ENCODE measurements around the gene MKI67. TPM values are rescaled to one million over a fixed set of nuclear protein-coding genes. Genes with fewer than 3 reads are reported as not detected.

Gene MKI67
- total RNA-seq, 1 donor from 2014 or later = 40.6 TPM

DNA sequence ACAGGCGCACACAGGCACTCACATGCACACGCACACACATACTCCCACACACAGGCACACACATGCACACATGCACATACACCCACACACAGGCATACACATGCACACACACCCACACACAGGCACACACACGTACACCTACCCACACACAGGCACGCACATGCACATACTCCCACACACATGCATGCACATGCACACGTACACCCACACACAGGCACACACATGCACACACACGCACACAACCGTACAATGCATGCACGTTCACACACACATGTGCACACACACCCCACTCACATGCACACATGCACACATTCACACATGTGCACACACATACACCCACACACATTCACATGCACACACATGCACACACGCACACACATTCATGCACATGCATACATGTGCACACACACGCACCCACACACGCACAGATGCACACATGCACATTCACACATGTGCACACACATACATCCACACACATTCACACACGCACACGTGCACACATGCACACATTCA is 59.3 kb downstream of the MKI67 start:
- TF ChIP-seq CTCF (conservative IDR thresholded peaks at IDR 0.05; ENCODE audit: low read depth, low read length) = no peak
- H3K4me3 ChIP-seq (ENCODE audit: low read depth, low read length) = no peak overlapping the region
- no peak for DNase-seq (ENCODE audit: low read depth)

GRCh38 chr10:128065881-128066534 is 60.2 kb downstream of the MKI67 start:
- no peak overlapping the region for H3K4me3 ChIP-seq (ENCODE audit: low read depth, low read length)
- DNase-seq (ENCODE audit: low read depth) = no peak

GRCh38 chr10:128064970-128065580 is 61.1 kb downstream of the MKI67 start:
- no peak for DNase-seq (ENCODE audit: low read depth)
- TF ChIP-seq CTCF (conservative IDR thresholded peaks at IDR 0.05; ENCODE audit: low read depth, low read length) = no peak
- no peak overlapping the region for H3K4me3 ChIP-seq (ENCODE audit: low read depth, low read length)

More at GRCh38 chr10:128065881-128066534, 60.2 kb downstream of the MKI67 start:
- no peak for TF ChIP-seq CTCF (conservative IDR thresholded peaks at IDR 0.05; ENCODE audit: low read depth, low read length)

DNA sequence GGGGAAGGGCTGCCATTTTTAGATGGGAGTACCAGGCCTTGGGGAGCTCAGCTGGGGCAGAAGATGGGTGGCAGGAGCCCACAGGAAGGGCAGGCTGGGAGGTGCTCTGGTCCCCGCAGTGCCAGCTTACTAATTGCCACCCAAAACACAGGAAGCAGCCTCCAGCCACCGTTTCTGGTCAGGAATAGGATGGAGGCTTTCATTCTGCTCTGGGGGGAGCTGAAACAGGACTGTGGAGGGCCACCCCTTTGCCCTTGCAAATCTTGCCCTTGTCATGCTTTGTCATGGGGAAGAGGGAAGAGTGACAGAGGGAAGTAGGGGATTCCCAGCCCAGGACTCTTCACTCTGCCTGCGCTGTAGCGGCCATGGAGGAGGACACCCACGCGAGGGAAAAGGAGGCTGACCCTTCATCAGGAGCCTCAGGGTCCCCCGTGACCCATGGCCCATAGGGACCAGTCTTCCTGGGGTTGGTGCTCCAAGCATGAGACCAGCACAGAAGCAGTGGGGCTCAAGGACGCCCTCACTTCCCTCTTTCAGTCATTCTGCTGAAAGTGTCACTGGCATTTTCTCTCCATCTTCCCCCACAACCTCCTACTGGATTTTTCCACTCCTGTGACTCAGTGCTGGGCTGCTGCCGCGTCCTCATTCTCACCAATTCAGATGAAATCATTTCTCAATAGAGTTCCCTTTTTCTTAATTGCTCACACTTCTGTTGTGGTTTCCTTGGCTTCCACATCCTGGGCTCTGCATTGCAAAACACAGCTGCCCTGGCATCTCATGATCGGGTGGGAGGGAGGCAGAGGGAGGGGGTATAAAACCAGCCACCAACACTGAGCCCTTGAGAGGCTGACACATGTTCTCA is 61.9 kb downstream of the MKI67 start:
- peak; percentile 78 for DNase-seq (ENCODE audit: low read depth)
- TF ChIP-seq CTCF (conservative IDR thresholded peaks at IDR 0.05; ENCODE audit: low read depth, low read length) = no peak
- no peak overlapping the region for H3K4me3 ChIP-seq (ENCODE audit: low read depth, low read length)

GRCh38 chr10:128063736-128064107 is 62.5 kb downstream of the MKI67 start:
- no peak for TF ChIP-seq CTCF (conservative IDR thresholded peaks at IDR 0.05; ENCODE audit: low read depth, low read length)
- no peak overlapping the region for H3K4me3 ChIP-seq (ENCODE audit: low read depth, low read length)
- DNase-seq (ENCODE audit: low read depth) = no peak

DNA sequence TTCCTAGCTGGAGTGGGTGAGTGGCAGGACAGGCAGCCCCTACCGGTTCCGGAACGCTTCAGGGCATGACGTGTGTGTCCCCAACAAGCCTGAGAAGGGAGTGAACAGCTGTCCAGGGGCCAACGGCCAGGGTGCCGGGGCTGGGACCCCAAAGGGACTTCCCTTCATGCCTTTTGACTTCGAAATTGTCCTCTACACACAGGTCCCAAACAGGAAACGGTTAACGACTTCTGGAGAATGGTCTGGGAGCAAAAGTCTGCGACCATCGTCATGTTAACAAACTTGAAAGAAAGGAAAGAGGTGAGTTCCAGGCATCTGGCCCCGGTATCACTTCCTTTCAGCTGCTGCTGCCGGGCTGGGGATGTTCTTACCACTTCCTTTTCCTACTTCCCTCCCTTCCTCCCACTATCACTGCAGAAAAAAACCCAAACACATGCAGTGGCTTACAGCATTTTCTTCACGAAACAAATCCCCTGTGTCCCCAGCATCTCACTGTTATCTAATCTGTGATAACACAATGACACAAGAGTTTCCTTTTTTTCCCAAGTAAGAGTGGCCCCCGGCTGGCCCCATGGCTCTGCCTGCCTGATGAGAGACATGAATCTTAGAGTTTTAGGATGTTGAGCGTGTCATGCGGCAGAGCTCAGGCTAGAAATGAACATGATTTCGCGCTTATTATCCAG is 63.2 kb downstream of the MKI67 start:
- H3K4me3 ChIP-seq (ENCODE audit: low read depth, low read length) = no peak overlapping the region
- no peak for DNase-seq (ENCODE audit: low read depth)
- TF ChIP-seq CTCF (conservative IDR thresholded peaks at IDR 0.05; ENCODE audit: low read depth, low read length) = no peak
